Inflammatory macrophage (primary cell): ENCODE results near the gene PHKG1.
"Not testable (repeated sequence)": the region's sequence is repeated elsewhere in the genome, so short reads cannot be mapped to it uniquely, and the experiment has no call there.

Experiments used
- DNase-seq, 2 donors: peaks; one replicate each; pipeline ENCODE4 v3.0.0-alpha.2; 2020 to 2022

PHKG1 gene

GRCh38 chr7:56083150-56083785, 9.5 kb downstream of the PHKG1 start:
- DNase-seq: no peak

- no peak for DNase-seq
Observed at GRCh38 chr7:56081626-56082340, 11.0 kb downstream of the PHKG1 start.

- DNase-seq: not testable (repeated sequence)
Observed at GRCh38 chr7:56080726-56081435, 11.9 kb downstream of the PHKG1 start.

- DNase-seq: no peak
Observed at GRCh38 chr7:56079450-56080185, 13.1 kb downstream of the PHKG1 start.

- no peak for DNase-seq
Observed at GRCh38 chr7:56078196-56078595, 14.6 kb downstream of the PHKG1 start.

- no peak for DNase-seq
Observed at GRCh38 chr7:56077681-56078080, 15.1 kb downstream of the PHKG1 start.

- peak; percentile 78 to 86 for DNase-seq
Observed at GRCh38 chr7:56074371-56074791, 18.4 kb downstream of the PHKG1 start.

GRCh38 chr7:56066376-56066775, 26.4 kb downstream of the PHKG1 start:
- not testable (repeated sequence) for DNase-seq

- DNase-seq: peak; percentile 91 to 96
Observed at GRCh38 chr7:56063882-56064625, 28.7 kb downstream of the PHKG1 start, which contains the start of gene SUMF2. Gene SUMF2, plus strand, starts transcription at chr7:56064286. Its CDS starts 26 bp downstream, at chr7:56064312.

- DNase-seq: no peak
Observed at GRCh38 chr7:56063500-56063881, 29.3 kb downstream of the PHKG1 start.

GRCh38 chr7:56062382-56062781, 30.4 kb downstream of the PHKG1 start:
- DNase-seq: no peak

GRCh38 chr7:56053993-56054392, 38.8 kb downstream of the PHKG1 start:
- DNase-seq: no peak

GRCh38 chr7:56053379-56053778, 39.4 kb downstream of the PHKG1 start:
- DNase-seq: no peak

- peak; percentile 98 to 99 for DNase-seq
Observed at GRCh38 chr7:56051339-56052191, 41.2 kb downstream of the PHKG1 start, which contains the start of the genes CCT6A and PSPH. Gene CCT6A, plus strand, starts transcription at chr7:56051765. Its CDS starts 84 bp downstream, at chr7:56051849. Gene PSPH, minus strand, starts transcription at chr7:56051444. Its CDS starts 30,232 bp downstream, at chr7:56021212.

GRCh38 chr7:56051053-56051338, 41.8 kb downstream of the PHKG1 start:
- no peak for DNase-seq

- not testable (repeated sequence) for DNase-seq
Observed at GRCh38 chr7:56048763-56049162, 44.0 kb downstream of the PHKG1 start.

- no peak for DNase-seq
Observed at GRCh38 chr7:56048245-56048644, 44.5 kb downstream of the PHKG1 start.

GRCh38 chr7:56047446-56048116, 45.2 kb downstream of the PHKG1 start:
- not testable (repeated sequence) for DNase-seq

- no peak for DNase-seq
Observed at GRCh38 chr7:56046721-56047445, 45.9 kb downstream of the PHKG1 start.

- peak; percentile 85 for DNase-seq
Observed at GRCh38 chr7:56045758-56046157, 47.0 kb downstream of the PHKG1 start.
